ENCODE data around the gene DNAJC1.

GRCh38 chr10:21964983-21965665 lies 38.4 kb downstream of the DNAJC1 start:
- TF ChIP-seq POLR2A (IDR thresholded peaks at IDR 0.05): no peak
- TF ChIP-seq CTCF (IDR thresholded peaks at IDR 0.05): no peak
